ENCODE measurements around the gene UBQLN4.
"Not testable (repeated sequence)": the region's sequence is repeated elsewhere in the genome, so short reads cannot be mapped to it uniquely, and the experiment has no call there.

Gene UBQLN4

GRCh38 chr1:156080863-156081179, 27.2 kb upstream of the UBQLN4 start:
- DNase-seq = no peak

GRCh38 chr1:156080241-156080862, 26.8 kb upstream of the UBQLN4 start:
- no peak for DNase-seq

- DNase-seq = no peak
Measured at GRCh38 chr1:156079762-156080161, 26.2 kb upstream of the UBQLN4 start.

- DNase-seq = no peak
Measured at GRCh38 chr1:156078728-156079127, 25.1 kb upstream of the UBQLN4 start.

GRCh38 chr1:156077430-156077760, 23.8 kb upstream of the UBQLN4 start:
- no peak for DNase-seq

- DNase-seq = no peak
Measured at GRCh38 chr1:156076609-156077429, 23.2 kb upstream of the UBQLN4 start.

GRCh38 chr1:156075775-156076204, 22.2 kb upstream of the UBQLN4 start:
- DNase-seq = no peak

- DNase-seq = no peak
Measured at GRCh38 chr1:156075162-156075561, 21.6 kb upstream of the UBQLN4 start.

GRCh38 chr1:156074661-156075060, 21.1 kb upstream of the UBQLN4 start:
- DNase-seq = no peak

GRCh38 chr1:156073740-156074139, 20.1 kb upstream of the UBQLN4 start:
- no peak for DNase-seq

GRCh38 chr1:156073110-156073687, 19.6 kb upstream of the UBQLN4 start:
- DNase-seq = no peak

GRCh38 chr1:156072251-156072650, 18.7 kb upstream of the UBQLN4 start:
- DNase-seq = no peak

- DNase-seq = not testable (repeated sequence)
Measured at GRCh38 chr1:156071332-156071816, 17.8 kb upstream of the UBQLN4 start.

GRCh38 chr1:156070548-156070947, 16.9 kb upstream of the UBQLN4 start:
- no peak for DNase-seq

- DNase-seq = no peak
Measured at GRCh38 chr1:156069490-156070455, 16.2 kb upstream of the UBQLN4 start.

GRCh38 chr1:156067262-156067661, 13.7 kb upstream of the UBQLN4 start:
- no peak for DNase-seq

- no peak for DNase-seq
Measured at GRCh38 chr1:156065871-156066270, 12.3 kb upstream of the UBQLN4 start.

GRCh38 chr1:156065212-156065611, 11.6 kb upstream of the UBQLN4 start:
- DNase-seq = no peak

- no peak for DNase-seq
Measured at GRCh38 chr1:156064615-156065014, 11.0 kb upstream of the UBQLN4 start.

GRCh38 chr1:156063997-156064285, 10.3 kb upstream of the UBQLN4 start:
- no peak for DNase-seq

GRCh38 chr1:156062189-156062588, 8.6 kb upstream of the UBQLN4 start:
- DNase-seq = no peak

GRCh38 chr1:156060937-156061636, 7.5 kb upstream of the UBQLN4 start, which contains the start of gene RAB25:
Gene RAB25 (plus strand): TSS chr1:156061160. CDS start chr1:156061401, 241 bp downstream.
- no peak for DNase-seq
